ENCODE data around the gene PCLAF.

PCLAF gene

DNA sequence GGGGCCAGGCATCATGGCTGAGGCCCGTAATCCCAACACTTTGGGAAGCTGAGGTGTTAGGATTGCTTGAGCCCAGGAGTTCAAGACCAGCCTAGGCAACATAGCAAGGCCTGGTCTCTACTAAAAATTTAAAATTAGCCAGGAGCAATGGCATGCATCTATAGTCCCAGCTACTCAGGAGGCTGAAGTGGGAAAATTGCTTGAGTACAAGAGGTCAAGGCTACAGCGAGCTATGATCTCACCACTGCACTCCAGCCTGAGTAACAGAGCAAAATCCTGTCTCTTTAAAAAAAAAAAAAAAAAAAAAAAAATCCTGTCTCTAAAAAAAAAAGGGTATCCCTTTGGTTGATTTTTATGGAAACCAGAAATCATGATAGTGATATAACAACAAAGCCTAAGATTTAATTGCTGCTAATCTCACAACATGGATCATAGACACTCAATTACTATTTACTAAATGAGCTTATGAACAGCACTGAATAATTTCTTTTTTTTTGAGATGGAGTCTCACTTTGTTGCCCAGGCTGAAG is 12.1 kb downstream of the PCLAF start:
- no peaks in the 10 kb centered on the region for H3K79me2 ChIP-seq
- H3K27ac ChIP-seq, result no peak overlapping the region
- H3K4me1 ChIP-seq, result no peaks in the 10 kb centered on the region
- H3K36me3 ChIP-seq (ENCODE audit: control insufficient read depth, insufficient read depth, low read length), result no peaks in the 10 kb centered on the region
- H2AFZ ChIP-seq, result no peak overlapping the region
- H3K9me3 ChIP-seq (ENCODE audit: control insufficient read depth, low read length), result no peaks in the 10 kb centered on the region
- TF ChIP-seq, protein P1, sequence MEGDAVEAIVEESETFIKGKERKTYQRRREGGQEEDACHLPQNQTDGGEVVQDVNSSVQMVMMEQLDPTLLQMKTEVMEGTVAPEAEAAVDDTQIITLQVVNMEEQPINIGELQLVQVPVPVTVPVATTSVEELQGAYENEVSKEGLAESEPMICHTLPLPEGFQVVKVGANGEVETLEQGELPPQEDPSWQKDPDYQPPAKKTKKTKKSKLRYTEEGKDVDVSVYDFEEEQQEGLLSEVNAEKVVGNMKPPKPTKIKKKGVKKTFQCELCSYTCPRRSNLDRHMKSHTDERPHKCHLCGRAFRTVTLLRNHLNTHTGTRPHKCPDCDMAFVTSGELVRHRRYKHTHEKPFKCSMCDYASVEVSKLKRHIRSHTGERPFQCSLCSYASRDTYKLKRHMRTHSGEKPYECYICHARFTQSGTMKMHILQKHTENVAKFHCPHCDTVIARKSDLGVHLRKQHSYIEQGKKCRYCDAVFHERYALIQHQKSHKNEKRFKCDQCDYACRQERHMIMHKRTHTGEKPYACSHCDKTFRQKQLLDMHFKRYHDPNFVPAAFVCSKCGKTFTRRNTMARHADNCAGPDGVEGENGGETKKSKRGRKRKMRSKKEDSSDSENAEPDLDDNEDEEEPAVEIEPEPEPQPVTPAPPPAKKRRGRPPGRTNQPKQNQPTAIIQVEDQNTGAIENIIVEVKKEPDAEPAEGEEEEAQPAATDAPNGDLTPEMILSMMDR (IDR thresholded peaks at IDR 0.05), result no peak
- H3K4me3 ChIP-seq (ENCODE audit: low read depth, low read length), result no peak overlapping the region
- no peak overlapping the region for H3K9ac ChIP-seq
- no peak overlapping the region for H3K4me2 ChIP-seq (ENCODE audit: low read length)
- H3K27me3 ChIP-seq (ENCODE audit: control insufficient read depth, insufficient read depth, low read length), result no peaks in the 10 kb centered on the region

DNA sequence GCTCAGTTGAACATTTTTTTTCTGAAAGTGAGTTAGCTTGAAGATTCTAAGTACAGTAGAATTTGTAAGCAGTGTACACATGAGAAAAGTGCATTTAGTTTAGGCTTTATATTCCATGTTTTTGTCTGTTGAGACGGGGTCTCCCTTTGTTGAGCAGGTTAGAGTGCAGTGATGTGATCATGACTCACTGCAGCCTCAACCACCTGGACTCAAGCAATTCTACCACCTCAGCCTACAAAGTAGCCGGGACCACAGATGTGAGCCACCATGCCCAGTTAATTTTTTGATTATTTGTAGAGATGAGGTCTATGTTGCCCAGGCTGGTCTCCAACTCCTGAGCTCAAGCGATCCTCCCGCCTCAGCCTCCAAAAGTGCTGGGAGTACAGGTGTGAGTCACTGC is 20.0 kb downstream of the PCLAF start:
- Histone ChIP-seq H3K79me2 (no peaks in the 10 kb centered on the region), H2AFZ (no peak overlapping the region), H3K4me1 (no peaks in the 10 kb centered on the region), H3K4me2 (ENCODE audit: low read length) (no peak overlapping the region), H3K4me3 (ENCODE audit: low read depth, low read length) (no peak overlapping the region), H3K36me3 (ENCODE audit: control insufficient read depth, insufficient read depth, low read length) (no peaks in the 10 kb centered on the region), H3K9me3 (ENCODE audit: control insufficient read depth, low read length) (no peaks in the 10 kb centered on the region), H3K9ac (no peak overlapping the region), H3K27me3 (ENCODE audit: control insufficient read depth, insufficient read depth, low read length) (no peaks in the 10 kb centered on the region), H3K27ac (no peak overlapping the region)
- TF ChIP-seq, protein P1 (IDR thresholded peaks at IDR 0.05), result no peak

DNA sequence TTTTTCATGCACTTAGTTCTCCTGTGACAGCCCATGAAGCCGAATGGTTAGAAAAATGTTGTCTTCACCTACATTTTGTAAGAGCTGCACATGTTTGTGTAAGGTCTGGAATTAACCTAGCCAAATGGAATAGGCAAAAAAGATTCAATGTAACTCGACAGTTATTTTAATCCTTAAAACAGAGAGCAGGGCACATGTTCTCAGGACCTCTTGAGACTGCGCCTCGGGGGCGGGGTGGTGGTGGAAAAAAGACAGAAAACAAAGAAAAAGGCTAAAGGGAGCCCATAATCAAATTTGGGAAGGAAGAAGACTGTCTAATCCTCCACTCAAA is 24.6 kb downstream of the PCLAF start:
- peak overlapping the region; percentile 77 for H2AFZ ChIP-seq
- H3K27ac ChIP-seq, result peak overlapping the region; percentile 60
- H3K79me2 ChIP-seq, result peaks cover 2% of the 10 kb centered on the region
- TF ChIP-seq, protein P1 (IDR thresholded peaks at IDR 0.05), result no peak
- H3K36me3 ChIP-seq (ENCODE audit: control insufficient read depth, insufficient read depth, low read length), result no peaks in the 10 kb centered on the region
- H3K9ac ChIP-seq, result no peak overlapping the region
- peak overlapping the region; percentile 75 for H3K4me3 ChIP-seq (ENCODE audit: low read depth, low read length)
- H3K4me1 ChIP-seq, result no peaks in the 10 kb centered on the region
- H3K9me3 ChIP-seq (ENCODE audit: control insufficient read depth, low read length), result no peaks in the 10 kb centered on the region
- no peaks in the 10 kb centered on the region for H3K27me3 ChIP-seq (ENCODE audit: control insufficient read depth, insufficient read depth, low read length)
- H3K4me2 ChIP-seq (ENCODE audit: low read length), result peak overlapping the region; percentile 86

DNA sequence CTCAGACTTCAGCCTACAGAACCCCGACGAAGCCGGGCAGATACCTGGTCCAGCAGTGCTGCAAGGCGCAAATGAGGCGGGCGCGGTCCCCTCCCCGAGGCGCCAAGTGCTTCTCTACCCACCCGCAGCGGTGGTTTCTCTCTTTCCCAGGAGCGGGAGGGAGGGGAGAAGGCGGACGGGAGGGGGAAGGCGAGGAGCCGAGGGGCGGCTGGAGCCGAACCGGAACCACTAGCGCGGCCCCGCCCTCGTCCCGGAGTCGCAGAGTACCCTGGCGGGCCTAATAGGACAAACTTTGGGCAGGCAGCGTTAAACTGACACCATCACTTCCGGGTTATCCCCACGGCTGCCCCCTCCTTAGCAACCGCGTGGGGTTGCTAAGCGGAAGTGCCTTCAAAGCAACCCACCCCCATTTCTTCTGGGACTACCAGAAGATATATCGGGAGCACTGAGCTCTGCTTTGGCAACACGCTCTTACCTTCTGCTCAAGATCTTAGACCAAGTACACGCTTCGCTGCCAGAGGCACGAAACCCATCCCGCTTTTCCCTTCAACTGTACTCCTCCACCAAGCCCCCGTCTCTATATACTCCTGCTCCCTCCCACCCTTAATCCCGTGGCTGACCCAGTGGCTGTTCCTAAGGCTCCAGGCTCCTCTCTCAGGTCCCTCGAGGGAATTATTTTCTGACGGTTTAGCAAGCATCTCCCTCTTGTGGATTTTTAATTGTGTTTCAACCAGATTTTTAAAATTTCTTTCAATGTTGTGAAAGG is 25.1 kb downstream of the PCLAF start, which contains the start of gene CSNK1G1:
Gene CSNK1G1, minus strand, starts transcription at position 230 of the 766 bp plus-strand sequence. CDS start 55,674 bp downstream, outside the sequence.
- H3K27me3 ChIP-seq (ENCODE audit: control insufficient read depth, insufficient read depth, low read length), result no peaks in the 10 kb centered on the region
- H3K36me3 ChIP-seq (ENCODE audit: control insufficient read depth, insufficient read depth, low read length), result no peaks in the 10 kb centered on the region
- H3K4me2 ChIP-seq (ENCODE audit: low read length), result peak within 1 kb of the TSS; percentile 86
- TF ChIP-seq, protein P1 (IDR thresholded peaks at IDR 0.05), result peak; percentile 31
- peak within 1 kb of the TSS; percentile 77 for H2AFZ ChIP-seq
- peak within 1 kb of the TSS; percentile 60 for H3K27ac ChIP-seq
- H3K4me3 ChIP-seq (ENCODE audit: low read depth, low read length), result peak within 1 kb of the TSS; percentile 75
- no peaks in the 10 kb centered on the region for H3K9me3 ChIP-seq (ENCODE audit: control insufficient read depth, low read length)
- H3K79me2 ChIP-seq, result peaks cover 2% of the 10 kb centered on the region
- no peaks in the 10 kb centered on the region for H3K4me1 ChIP-seq
- no peak within 1 kb of the TSS for H3K9ac ChIP-seq

Measured in parathyroid adenoma (tissue), 2 donors.